GM19395 (cell line): ENCODE measurements around the gene TAP2.

Source experiments
- ATAC-seq: cut with Tn5 transposase; IDR thresholded peaks from one replicate; pipeline ENCODE4 v1.9.1; 2021; ENCODE audit warnings: mild to moderate bottlenecking, moderate library complexity; ENCODE audit not compliant: unreplicated experiment

TAP2 gene

DNA sequence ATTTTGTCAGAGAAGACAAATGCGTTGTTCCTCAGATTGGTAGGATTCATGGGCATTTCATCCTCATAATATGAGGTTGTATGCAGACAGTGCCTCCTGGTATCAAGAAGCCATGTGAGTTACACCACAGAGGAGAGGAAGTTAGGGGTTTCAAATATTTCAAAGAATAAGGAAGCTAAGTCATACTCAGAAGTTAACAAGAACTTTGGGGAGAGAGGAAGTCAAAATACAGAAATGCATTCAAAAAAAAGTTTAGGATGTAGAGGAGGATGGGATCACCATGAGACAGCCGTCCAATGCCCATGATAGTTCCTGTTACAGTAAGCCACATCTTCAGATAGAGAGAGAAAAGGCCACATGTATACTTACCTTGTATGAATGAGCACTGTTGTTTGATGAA lies 44.0 kb downstream of the TAP2 start:
- no peak for ATAC-seq

DNA sequence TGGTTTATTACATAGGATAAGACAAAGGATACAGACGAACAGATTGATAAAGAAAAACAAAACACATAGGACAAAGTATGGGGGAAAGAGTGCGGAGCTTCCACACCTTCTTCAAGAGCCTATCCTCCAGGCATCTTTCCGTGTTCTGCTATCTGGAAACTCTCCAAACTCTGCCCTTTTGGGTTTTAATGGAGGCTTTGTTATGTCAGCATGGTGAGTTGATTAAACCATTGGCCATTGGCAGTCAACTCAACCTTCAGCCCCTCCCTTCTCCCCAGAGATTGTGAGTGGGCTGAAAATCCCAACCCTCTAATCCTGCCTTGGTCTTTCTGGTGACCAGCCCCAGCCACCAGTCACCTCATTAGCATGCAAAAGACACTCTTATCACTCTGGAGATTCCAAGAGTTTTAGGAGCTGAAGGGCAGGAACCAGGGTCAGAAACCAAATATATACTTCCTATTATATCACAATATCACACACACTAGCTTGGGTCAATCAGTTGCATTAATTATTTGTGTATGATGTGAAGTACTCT lies 45.6 kb downstream of the TAP2 start:
- no peak for ATAC-seq

DNA sequence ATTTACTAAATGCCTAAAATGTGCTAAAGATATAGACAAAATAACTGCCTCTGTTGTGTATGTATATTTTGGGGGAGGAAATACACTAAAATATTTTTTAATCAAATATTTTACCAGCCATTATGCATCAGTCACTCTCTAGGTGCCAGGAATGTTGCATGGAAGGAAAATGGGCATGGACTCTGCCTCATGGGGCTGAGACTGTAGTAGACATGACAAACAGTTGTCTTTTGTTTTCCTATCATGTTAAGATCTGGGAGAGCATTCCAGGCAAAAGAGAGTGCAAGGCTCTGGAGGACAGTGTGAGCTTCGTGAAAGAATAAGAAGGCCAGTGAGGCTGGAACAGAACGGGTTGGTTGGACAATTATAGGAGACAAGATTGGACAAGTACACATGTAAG lies 48.2 kb downstream of the TAP2 start:
- ATAC-seq, result no peak
